PC-3 (cell line): ENCODE results near the gene LRFN5.
A peak's percentile ranks its signal among the peaks of the same experiment; 100 is the strongest.
"Not testable (repeated sequence)": the region's sequence is repeated elsewhere in the genome, so short reads cannot be mapped to it uniquely, and the experiment has no call there.

Experiments
- EZH2 ChIP-seq: fragments of 300-600 bp; sonication (generic); IDR thresholded peaks from one replicate; pipeline ENCODE4 v1.6.1; 2017; ENCODE audit warnings: antibody characterized with exemption, mild to moderate bottlenecking, low read length; ENCODE audit not compliant: unreplicated experiment
- TF ChIP-seq, protein P1 (sequence below): fragments of 300-600 bp; sonication (generic); conservative IDR thresholded peaks from 2 replicates; pipeline ENCODE4 v1.5.1; 2017; ENCODE audit warnings: antibody characterized with exemption, low read depth, mild to moderate bottlenecking, low read length

DNA sequence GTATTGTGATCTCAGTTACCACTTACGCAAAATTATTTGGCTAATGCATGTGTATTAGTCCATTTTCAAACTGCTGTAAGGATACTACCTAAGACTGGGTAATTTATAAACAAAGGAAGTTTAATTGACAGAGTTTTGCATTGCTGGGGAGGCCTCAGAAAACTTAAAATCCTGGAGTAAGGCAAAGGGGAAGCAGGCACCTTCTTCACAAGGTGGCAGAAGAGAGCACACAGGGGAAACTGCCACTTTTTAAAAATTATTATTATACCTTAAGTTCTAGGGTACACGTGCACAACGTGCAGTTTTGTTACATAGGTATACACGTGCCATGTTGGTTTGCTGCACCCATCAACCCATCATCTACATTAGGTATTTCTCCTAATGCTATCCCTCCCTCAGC is 143.9 kb downstream of the LRFN5 start:
- TF ChIP-seq, protein P1, sequence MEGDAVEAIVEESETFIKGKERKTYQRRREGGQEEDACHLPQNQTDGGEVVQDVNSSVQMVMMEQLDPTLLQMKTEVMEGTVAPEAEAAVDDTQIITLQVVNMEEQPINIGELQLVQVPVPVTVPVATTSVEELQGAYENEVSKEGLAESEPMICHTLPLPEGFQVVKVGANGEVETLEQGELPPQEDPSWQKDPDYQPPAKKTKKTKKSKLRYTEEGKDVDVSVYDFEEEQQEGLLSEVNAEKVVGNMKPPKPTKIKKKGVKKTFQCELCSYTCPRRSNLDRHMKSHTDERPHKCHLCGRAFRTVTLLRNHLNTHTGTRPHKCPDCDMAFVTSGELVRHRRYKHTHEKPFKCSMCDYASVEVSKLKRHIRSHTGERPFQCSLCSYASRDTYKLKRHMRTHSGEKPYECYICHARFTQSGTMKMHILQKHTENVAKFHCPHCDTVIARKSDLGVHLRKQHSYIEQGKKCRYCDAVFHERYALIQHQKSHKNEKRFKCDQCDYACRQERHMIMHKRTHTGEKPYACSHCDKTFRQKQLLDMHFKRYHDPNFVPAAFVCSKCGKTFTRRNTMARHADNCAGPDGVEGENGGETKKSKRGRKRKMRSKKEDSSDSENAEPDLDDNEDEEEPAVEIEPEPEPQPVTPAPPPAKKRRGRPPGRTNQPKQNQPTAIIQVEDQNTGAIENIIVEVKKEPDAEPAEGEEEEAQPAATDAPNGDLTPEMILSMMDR, result peak; percentile 37
- TF ChIP-seq EZH2, result not testable (repeated sequence)
